OCI-LY1 (cell line): ENCODE results near the gene CLDN22.

Experiments used
- H2AFZ ChIP-seq: fragments of 200-600 bp; sonication (generic), shearing (Covaris generic); 2 replicates; pipeline ENCODE4 v1.6.0; 2014; ENCODE audit warnings: antibody characterized with exemption, mild to moderate bottlenecking, low read length
- H3F3A ChIP-seq: fragments of 200-600 bp; sonication (generic), shearing (Covaris generic); 2 replicates; pipeline ENCODE4 v1.6.0; 2014; ENCODE audit warnings: mild to moderate bottlenecking, antibody characterized with exemption, low read length, moderate library complexity; ENCODE audit not compliant: insufficient read depth
- H3K27ac ChIP-seq: fragments of 200-600 bp; sonication (generic); 2 replicates; pipeline ENCODE4 v1.5.1; 2014; ENCODE audit warnings: low read length, mixed run types, mild to moderate bottlenecking, low read depth; ENCODE audit not compliant: poor library complexity, severe bottlenecking
- H3K27me3 ChIP-seq: fragments of 200-600 bp; sonication (generic); 2 replicates; pipeline ENCODE4 v1.6.0; 2014; ENCODE audit warnings: antibody characterized with exemption, mild to moderate bottlenecking, low read length, moderate library complexity; ENCODE audit not compliant: insufficient read depth
- H3K36me3 ChIP-seq: fragments of 200-600 bp; sonication (generic); 2 replicates; pipeline ENCODE4 v1.6.1; 2014; ENCODE audit warnings: mild to moderate bottlenecking, antibody characterized with exemption, low read length, moderate library complexity, mixed read lengths; ENCODE audit not compliant: insufficient read depth
- H3K4me1 ChIP-seq: fragments of 200-600 bp; sonication (generic); 2 replicates; pipeline ENCODE4 v1.5.1; 2014; ENCODE audit warnings: mild to moderate bottlenecking, low read length, moderate library complexity; ENCODE audit not compliant: insufficient read depth, severe bottlenecking
- H3K4me2 ChIP-seq: fragments of 200-600 bp; sonication (generic), shearing (Covaris generic); 2 replicates; pipeline ENCODE4 v1.6.1; 2014; ENCODE audit warnings: low read length
- H3K4me3 ChIP-seq: fragments of 200-600 bp; sonication (generic); 2 replicates; pipeline ENCODE4 v1.5.1; 2014; ENCODE audit warnings: low read length, low read depth, mild to moderate bottlenecking, mixed read lengths; ENCODE audit not compliant: poor library complexity, severe bottlenecking
- H3K79me2 ChIP-seq: fragments of 200-600 bp; shearing (Covaris generic); 2 replicates; pipeline ENCODE4 v1.6.1; 2016; ENCODE audit warnings: mixed run types, low read length, mixed read lengths; ENCODE audit not compliant: insufficient read depth
- H3K9ac ChIP-seq: fragments of 200-600 bp; sonication (generic), shearing (Covaris generic); 2 replicates; pipeline ENCODE4 v1.6.1; 2014; ENCODE audit warnings: mild to moderate bottlenecking, low read length, mixed read lengths
- H3K9me2 ChIP-seq: fragments of 200-600 bp; sonication (generic), shearing (Covaris generic); 2 replicates; pipeline ENCODE4 v1.6.1; 2014; ENCODE audit warnings: low read depth, mild to moderate bottlenecking, low read length, mixed read lengths
- H3K9me3 ChIP-seq: fragments of 200-600 bp; shearing (Covaris generic); 2 replicates; pipeline ENCODE4 v1.6.1; 2014; ENCODE audit warnings: low read length, mixed read lengths
- H4K20me1 ChIP-seq: fragments of 200-600 bp; sonication (generic), shearing (Covaris generic); 2 replicates; pipeline ENCODE4 v1.6.0; 2016; ENCODE audit warnings: mild to moderate bottlenecking, low read length; ENCODE audit not compliant: insufficient read depth
- EZH2 ChIP-seq: fragments of 200-600 bp; sonication (generic), shearing (Covaris generic); IDR thresholded peaks from 2 replicates; pipeline ENCODE4 v1.8.0; 2017; ENCODE audit warnings: borderline replicate concordance, mixed run types, mild to moderate bottlenecking, antibody characterized with exemption, low read length, moderate library complexity, mixed read lengths
- TF ChIP-seq, protein P1 (sequence below): fragments of 200-600 bp; sonication (generic), shearing (Covaris generic); IDR thresholded peaks from 2 replicates; pipeline ENCODE4 v1.5.1; 2017; ENCODE audit warnings: mild to moderate bottlenecking, antibody characterized with exemption, low read length, moderate library complexity, mixed read lengths

CLDN22 gene

DNA sequence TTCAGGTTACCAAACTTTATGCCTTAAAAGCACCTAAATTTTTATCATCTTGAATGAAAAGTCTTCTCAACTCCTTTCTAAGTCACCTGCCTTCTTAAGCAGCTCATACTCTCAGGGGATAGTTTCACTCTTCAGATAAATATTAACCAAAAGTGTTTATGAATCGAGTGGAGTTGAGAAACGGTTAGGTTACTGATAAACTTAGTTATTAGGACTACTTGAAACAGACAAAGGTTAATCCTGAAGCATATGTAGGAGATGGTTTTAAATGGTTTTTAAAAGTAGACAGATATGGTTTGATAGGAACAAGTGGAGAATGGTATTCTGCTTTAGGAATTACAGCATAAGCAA, 32.8 kb downstream of the CLDN22 start:
- no peaks in the 10 kb centered on the region for H3K9me3 ChIP-seq
- H2AFZ ChIP-seq: no peak overlapping the region
- H3K4me1 ChIP-seq: no peaks in the 10 kb centered on the region
- H4K20me1 ChIP-seq: no peaks in the 10 kb centered on the region
- no peaks in the 10 kb centered on the region for H3K27me3 ChIP-seq
- H3K79me2 ChIP-seq: no peaks in the 10 kb centered on the region
- H3F3A ChIP-seq: no peaks in the 10 kb centered on the region
- TF ChIP-seq, protein P1, sequence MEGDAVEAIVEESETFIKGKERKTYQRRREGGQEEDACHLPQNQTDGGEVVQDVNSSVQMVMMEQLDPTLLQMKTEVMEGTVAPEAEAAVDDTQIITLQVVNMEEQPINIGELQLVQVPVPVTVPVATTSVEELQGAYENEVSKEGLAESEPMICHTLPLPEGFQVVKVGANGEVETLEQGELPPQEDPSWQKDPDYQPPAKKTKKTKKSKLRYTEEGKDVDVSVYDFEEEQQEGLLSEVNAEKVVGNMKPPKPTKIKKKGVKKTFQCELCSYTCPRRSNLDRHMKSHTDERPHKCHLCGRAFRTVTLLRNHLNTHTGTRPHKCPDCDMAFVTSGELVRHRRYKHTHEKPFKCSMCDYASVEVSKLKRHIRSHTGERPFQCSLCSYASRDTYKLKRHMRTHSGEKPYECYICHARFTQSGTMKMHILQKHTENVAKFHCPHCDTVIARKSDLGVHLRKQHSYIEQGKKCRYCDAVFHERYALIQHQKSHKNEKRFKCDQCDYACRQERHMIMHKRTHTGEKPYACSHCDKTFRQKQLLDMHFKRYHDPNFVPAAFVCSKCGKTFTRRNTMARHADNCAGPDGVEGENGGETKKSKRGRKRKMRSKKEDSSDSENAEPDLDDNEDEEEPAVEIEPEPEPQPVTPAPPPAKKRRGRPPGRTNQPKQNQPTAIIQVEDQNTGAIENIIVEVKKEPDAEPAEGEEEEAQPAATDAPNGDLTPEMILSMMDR: no peak
- no peak for TF ChIP-seq EZH2
- no peaks in the 10 kb centered on the region for H3K36me3 ChIP-seq
- H3K27ac ChIP-seq: no peak overlapping the region
- H3K9me2 ChIP-seq: no peaks in the 10 kb centered on the region
- H3K9ac ChIP-seq: no peak overlapping the region
- no peak overlapping the region for H3K4me3 ChIP-seq
- H3K4me2 ChIP-seq: no peak overlapping the region

DNA sequence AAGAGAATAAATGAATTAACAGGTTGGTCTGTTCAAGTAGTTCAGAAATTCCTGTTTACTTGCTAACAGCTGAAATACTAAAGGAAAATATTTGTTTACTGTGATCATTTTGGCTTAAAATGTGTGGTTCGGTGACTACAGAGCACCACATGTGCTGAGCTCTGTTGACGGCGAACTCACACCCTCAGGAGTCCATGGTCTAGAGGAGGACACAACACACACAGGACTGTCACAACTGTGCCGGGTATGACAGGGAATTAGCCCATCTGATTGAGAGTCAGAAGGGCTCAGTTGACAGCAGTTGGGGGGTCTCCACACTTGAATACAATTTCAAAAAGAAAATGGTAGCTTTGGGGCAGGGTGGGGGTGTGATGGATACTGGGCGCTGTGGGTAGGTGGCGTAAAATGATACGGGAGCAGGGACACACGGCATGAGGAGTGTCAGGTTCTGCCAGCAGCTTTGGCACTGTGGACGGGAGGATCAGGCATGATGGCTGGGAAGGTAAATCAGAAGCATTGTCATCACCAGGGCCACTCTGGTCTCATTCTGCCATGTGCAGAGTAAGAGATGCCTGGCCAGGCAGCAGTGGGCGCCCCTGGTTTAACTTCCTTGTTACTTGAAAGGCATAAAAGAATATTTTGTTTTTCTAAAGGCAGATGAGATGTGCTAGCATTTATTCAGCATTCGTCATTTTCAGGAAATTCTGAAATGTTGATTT, 33.3 kb downstream of the CLDN22 start:
- Histone ChIP-seq H3K27ac (no peak overlapping the region), H4K20me1 (no peaks in the 10 kb centered on the region), H3K9ac (no peak overlapping the region), H3F3A (no peaks in the 10 kb centered on the region), H3K36me3 (no peaks in the 10 kb centered on the region), H3K79me2 (no peaks in the 10 kb centered on the region), H3K9me2 (no peaks in the 10 kb centered on the region), H2AFZ (no peak overlapping the region), H3K9me3 (no peaks in the 10 kb centered on the region), H3K4me2 (no peak overlapping the region), H3K27me3 (no peaks in the 10 kb centered on the region), H3K4me1 (no peaks in the 10 kb centered on the region), H3K4me3 (no peak overlapping the region)
- no peak for TF ChIP-seq EZH2
- TF ChIP-seq, protein P1: no peak

DNA sequence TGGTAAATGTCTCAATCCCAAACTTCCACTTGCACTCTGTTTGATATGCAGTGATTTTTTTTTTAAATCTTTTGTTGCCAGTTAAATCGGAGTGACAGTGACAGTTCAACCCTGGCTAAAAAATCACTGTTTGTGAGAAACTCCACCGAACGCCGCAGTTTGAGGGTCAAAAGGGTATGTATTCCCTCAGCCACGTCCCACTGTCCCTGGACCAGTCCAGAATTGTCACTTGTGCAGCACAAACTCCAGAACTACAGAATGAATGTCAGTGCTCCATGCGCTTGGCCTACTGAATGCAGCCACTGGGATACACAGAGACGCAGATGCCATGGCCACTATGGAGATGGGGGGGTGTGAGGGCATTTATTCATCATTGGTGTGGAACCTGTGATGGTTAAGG, 34.2 kb downstream of the CLDN22 start:
- no peak overlapping the region for H3K27ac ChIP-seq
- H3K9ac ChIP-seq: no peak overlapping the region
- no peaks in the 10 kb centered on the region for H3K79me2 ChIP-seq
- no peaks in the 10 kb centered on the region for H3K36me3 ChIP-seq
- H3K27me3 ChIP-seq: no peaks in the 10 kb centered on the region
- no peaks in the 10 kb centered on the region for H3K4me1 ChIP-seq
- H3K9me2 ChIP-seq: no peaks in the 10 kb centered on the region
- TF ChIP-seq, protein P1: no peak
- no peak for TF ChIP-seq EZH2
- no peak overlapping the region for H2AFZ ChIP-seq
- H4K20me1 ChIP-seq: no peaks in the 10 kb centered on the region
- no peak overlapping the region for H3K4me3 ChIP-seq
- H3K9me3 ChIP-seq: no peaks in the 10 kb centered on the region
- H3K4me2 ChIP-seq: no peak overlapping the region
- no peaks in the 10 kb centered on the region for H3F3A ChIP-seq
